Naive B cell (primary cell): ENCODE results near the gene SH3GL1. TPM values are rescaled to one million over a fixed set of nuclear protein-coding genes. Genes with fewer than 3 reads are reported as not detected.

Source experiments
- ATAC-seq, 2 donors: fragments of 150-1000 bp; cut with Tn5 transposase; 2 replicates each; pipeline ENCODE4 v1.10.0; 2021; ENCODE audit warnings: low read depth in 2 of 2, mild to moderate bottlenecking in 2 of 2, moderate library complexity in 2 of 2
- DNase-seq: peaks from one replicate; pipeline ENCODE4 v3.0.0; 2022
- H3K27ac Mint-ChIP-seq, 6 donors: one replicate each; pipeline ENCODE4 v1.8.0; 2020 to 2022; ENCODE audit warnings: mild to moderate bottlenecking in 6 of 6, mixed read lengths in 6 of 6, moderate library complexity in 5 of 6, inconsistent platforms in 2 of 6
- H3K27me3 Mint-ChIP-seq, 3 donors: one replicate each; pipeline ENCODE4 v1.8.0; 2021 to 2022; ENCODE audit warnings: mixed read lengths in 3 of 3, mild to moderate bottlenecking in 1 of 3
- H3K36me3 Mint-ChIP-seq, 2 donors: one replicate each; pipeline ENCODE4 v1.8.0; 2020 to 2022; ENCODE audit warnings: mixed read lengths in 2 of 2, inconsistent platforms in 1 of 2, mild to moderate bottlenecking in 1 of 2
- H3K4me1 Mint-ChIP-seq, 3 donors: one replicate each; pipeline ENCODE4 v1.8.0; 2020 to 2022; ENCODE audit warnings: mixed read lengths in 3 of 3, inconsistent platforms in 1 of 3, mild to moderate bottlenecking in 1 of 3, moderate library complexity in 1 of 3
- H3K4me3 Mint-ChIP-seq, 8 donors: one replicate each; pipeline ENCODE4 v1.8.0; 2020 to 2022; ENCODE audit warnings: mild to moderate bottlenecking in 8 of 8, mixed read lengths in 8 of 8, moderate library complexity in 8 of 8, inconsistent platforms in 2 of 8
- H3K9me3 Mint-ChIP-seq, 7 donors: one replicate each; pipeline ENCODE4 v1.8.0; 2020 to 2022; ENCODE audit warnings: mixed read lengths in 7 of 7, mild to moderate bottlenecking in 5 of 7, inconsistent platforms in 2 of 7, moderate library complexity in 1 of 7
- polyA plus RNA-seq, 6 donors: library from polyadenylated mRNA; unstranded; fragments of 300-500 nt; fragmentation: Illumina TruSeq; gene quantifications; one replicate each; pipeline ENCODE4 v1.2.3, GENCODE V29; 2021; ENCODE audit warnings: low read depth in 6 of 6

SH3GL1 gene
- polyA plus RNA-seq, 6 donors from 2014 or later = 4.9 to 18.5 (median 12.7) TPM

- Mint-ChIP-seq H3K9me3 (no peaks in the 10 kb centered on the region), H3K27me3 (no peaks in the 10 kb centered on the region), H3K4me1 (peaks cover 29 to 41% (median 41%) of the 10 kb centered on the region in 3 donors), H3K27ac (peak overlapping the region in 5 of 6 donors; percentile 33 to 97 (median 87)), H3K36me3 (no peaks in the 10 kb centered on the region), H3K4me3 (peak overlapping the region in 2 of 8 donors; percentile 33 to 73)
- DNase-seq (no peak), ATAC-seq (no peak)
Observed at GRCh38 chr19:4366666-4367335, 33.5 kb downstream of the SH3GL1 start.

- H3K9me3 Mint-ChIP-seq = no peaks in the 10 kb centered on the region
- H3K4me3 Mint-ChIP-seq = no peak overlapping the region
- peaks cover 25 to 34% (median 33%) of the 10 kb centered on the region in 3 donors for H3K4me1 Mint-ChIP-seq
- ATAC-seq (no peak), DNase-seq (no peak)
- H3K27me3 Mint-ChIP-seq = no peaks in the 10 kb centered on the region
- no peaks in the 10 kb centered on the region for H3K36me3 Mint-ChIP-seq
- H3K27ac Mint-ChIP-seq = peak overlapping the region in 4 of 6 donors; percentile 42 to 94 (median 77)
Observed at GRCh38 chr19:4365791-4366665, 34.3 kb downstream of the SH3GL1 start.

GRCh38 chr19:4365341-4365740 lies 35.0 kb downstream of the SH3GL1 start:
- no peak for ATAC-seq
- Mint-ChIP-seq H3K4me3 (no peak overlapping the region), H3K27ac (no peak overlapping the region), H3K9me3 (no peaks in the 10 kb centered on the region), H3K27me3 (no peaks in the 10 kb centered on the region), H3K4me1 (peaks cover 23 to 27% (median 26%) of the 10 kb centered on the region in 3 donors), H3K36me3 (no peaks in the 10 kb centered on the region)
- no peak for DNase-seq

GRCh38 chr19:4363571-4364304 lies 36.6 kb downstream of the SH3GL1 start:
- peak overlapping the region in 1 of 6 donors; percentile 38 for H3K27ac Mint-ChIP-seq
- H3K36me3 Mint-ChIP-seq = no peaks in the 10 kb centered on the region
- no peaks in the 10 kb centered on the region for H3K9me3 Mint-ChIP-seq
- peaks cover 12 to 15% (median 13%) of the 10 kb centered on the region in 3 donors for H3K4me1 Mint-ChIP-seq
- DNase-seq (no peak), ATAC-seq (no peak)
- no peak overlapping the region for H3K4me3 Mint-ChIP-seq
- no peaks in the 10 kb centered on the region for H3K27me3 Mint-ChIP-seq

- Mint-ChIP-seq H3K27me3 (no peaks in the 10 kb centered on the region), H3K36me3 (no peaks in the 10 kb centered on the region), H3K27ac (no peak overlapping the region), H3K4me3 (no peak overlapping the region), H3K4me1 (peaks cover 4 to 9% (median 8%) of the 10 kb centered on the region in 3 donors), H3K9me3 (no peaks in the 10 kb centered on the region)
- ATAC-seq (no peak), DNase-seq (no peak)
Observed at GRCh38 chr19:4362831-4363545, 37.4 kb downstream of the SH3GL1 start.

- Mint-ChIP-seq H3K27me3 (no peaks in the 10 kb centered on the region), H3K9me3 (no peaks in the 10 kb centered on the region), H3K36me3 (no peaks in the 10 kb centered on the region), H3K4me3 (no peak overlapping the region), H3K4me1 (peaks cover 0 to 4% (median 3%) of the 10 kb centered on the region in 3 donors), H3K27ac (no peak overlapping the region)
- ATAC-seq (no peak), DNase-seq (no peak)
Observed at GRCh38 chr19:4362101-4362828, 38.1 kb downstream of the SH3GL1 start.

GRCh38 chr19:4361152-4362046 lies 38.9 kb downstream of the SH3GL1 start:
- DNase-seq (no peak), ATAC-seq (no peak)
- Mint-ChIP-seq H3K4me3 (no peak overlapping the region), H3K4me1 (peaks cover 0 to 1% (median 0%) of the 10 kb centered on the region in 3 donors), H3K27ac (peak overlapping the region in 1 of 6 donors; percentile 84), H3K9me3 (no peaks in the 10 kb centered on the region), H3K27me3 (no peaks in the 10 kb centered on the region), H3K36me3 (no peaks in the 10 kb centered on the region)

GRCh38 chr19:4360641-4361151 lies 39.7 kb downstream of the SH3GL1 start:
- Mint-ChIP-seq H3K4me1 (no peaks in the 10 kb centered on the region), H3K27me3 (no peaks in the 10 kb centered on the region), H3K4me3 (no peak overlapping the region), H3K9me3 (no peaks in the 10 kb centered on the region), H3K27ac (peak overlapping the region in 2 of 6 donors; percentile 65 to 84), H3K36me3 (no peaks in the 10 kb centered on the region)
- DNase-seq (no peak), ATAC-seq (no peak)

GRCh38 chr19:4360081-4360569 lies 40.2 kb downstream of the SH3GL1 start:
- no peak for ATAC-seq
- H3K4me3 Mint-ChIP-seq = no peak overlapping the region
- no peaks in the 10 kb centered on the region for H3K4me1 Mint-ChIP-seq
- no peaks in the 10 kb centered on the region for H3K36me3 Mint-ChIP-seq
- H3K9me3 Mint-ChIP-seq = no peaks in the 10 kb centered on the region
- DNase-seq = no peak
- H3K27ac Mint-ChIP-seq = peak overlapping the region in 2 of 6 donors; percentile 42 to 65
- no peaks in the 10 kb centered on the region for H3K27me3 Mint-ChIP-seq

GRCh38 chr19:4359627-4360000 lies 40.7 kb downstream of the SH3GL1 start:
- H3K4me3 Mint-ChIP-seq = no peak overlapping the region
- no peaks in the 10 kb centered on the region for H3K9me3 Mint-ChIP-seq
- no peak overlapping the region for H3K27ac Mint-ChIP-seq
- no peaks in the 10 kb centered on the region for H3K36me3 Mint-ChIP-seq
- DNase-seq = no peak
- H3K27me3 Mint-ChIP-seq = no peaks in the 10 kb centered on the region
- H3K4me1 Mint-ChIP-seq = no peaks in the 10 kb centered on the region
- no peak for ATAC-seq

GRCh38 chr19:4358709-4359626 lies 41.4 kb downstream of the SH3GL1 start:
- peak overlapping the region in 3 of 6 donors; percentile 51 to 76 (median 61) for H3K27ac Mint-ChIP-seq
- DNase-seq (no peak), ATAC-seq (no peak)
- no peaks in the 10 kb centered on the region for H3K4me1 Mint-ChIP-seq
- H3K9me3 Mint-ChIP-seq = no peaks in the 10 kb centered on the region
- H3K4me3 Mint-ChIP-seq = no peak overlapping the region
- H3K27me3 Mint-ChIP-seq = no peaks in the 10 kb centered on the region
- no peaks in the 10 kb centered on the region for H3K36me3 Mint-ChIP-seq
